HG03064 (cell line): ENCODE data around the gene MGAT5.

Experiments
- ATAC-seq: cut with Tn5 transposase; IDR thresholded peaks from one replicate; pipeline ENCODE4 v1.9.1; 2021; ENCODE audit warnings: low read depth; ENCODE audit not compliant: unreplicated experiment

Gene MGAT5

GRCh38 chr2:134389381-134389780 is 135.5 kb downstream of the MGAT5 start:
- ATAC-seq: no peak

- ATAC-seq: peak; percentile 85
These were observed 137.9 kb downstream of the MGAT5 start for GRCh38 chr2:134391751-134392160.

- ATAC-seq: no peak
These were observed 138.7 kb downstream of the MGAT5 start for GRCh38 chr2:134392442-134393074.

GRCh38 chr2:134393075-134393461 is 139.2 kb downstream of the MGAT5 start:
- ATAC-seq: no peak

DNA sequence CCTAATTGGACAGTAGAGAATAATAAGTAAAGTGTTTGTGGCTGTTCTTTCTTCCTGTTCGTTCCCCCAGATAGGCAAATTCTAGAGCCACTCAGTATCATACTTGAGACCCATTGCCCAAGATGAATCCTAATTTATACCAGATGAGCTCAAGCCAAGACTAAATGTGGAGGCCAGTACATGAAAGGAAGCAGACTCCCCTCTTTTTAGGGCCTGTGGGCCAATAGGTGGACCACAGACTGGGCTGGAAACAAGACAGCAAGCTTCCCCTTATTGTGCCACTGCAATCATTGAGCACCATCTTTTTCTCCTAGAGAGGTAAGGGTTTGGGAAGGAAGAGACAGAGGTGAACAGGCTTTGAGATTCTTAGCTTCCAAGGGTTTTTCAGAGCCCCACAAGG is 141.9 kb downstream of the MGAT5 start:
- ATAC-seq: no peak

- ATAC-seq: no peak
These were observed 142.6 kb downstream of the MGAT5 start for GRCh38 chr2:134396493-134396892.

GRCh38 chr2:134397146-134397896 is 143.4 kb downstream of the MGAT5 start:
- no peak for ATAC-seq

- no peak for ATAC-seq
These were observed 144.4 kb downstream of the MGAT5 start for GRCh38 chr2:134398300-134398699.

- no peak for ATAC-seq
These were observed 145.2 kb downstream of the MGAT5 start for GRCh38 chr2:134399096-134399495.

DNA sequence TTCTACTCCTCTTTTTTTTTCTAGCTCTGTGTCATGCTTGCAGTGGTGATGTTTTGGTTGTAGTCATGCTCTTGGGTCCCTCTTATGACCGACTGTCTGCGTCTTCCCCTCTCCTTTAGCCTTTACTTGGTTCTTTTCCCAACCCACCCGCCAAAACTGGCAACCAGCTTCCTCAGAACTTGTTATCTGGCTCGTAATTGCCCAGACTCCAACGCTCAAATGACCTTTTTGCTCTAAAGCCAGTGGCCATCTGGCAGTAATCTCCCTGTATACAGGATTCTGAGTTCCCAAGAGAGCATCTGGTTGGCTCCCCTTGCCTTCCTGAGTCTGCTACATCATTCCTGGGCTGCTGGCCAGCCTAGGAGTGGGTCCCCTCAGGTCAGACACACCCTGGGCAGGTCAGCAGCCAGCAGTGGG is 147.2 kb downstream of the MGAT5 start:
- no peak for ATAC-seq

- ATAC-seq: no peak
These were observed 147.9 kb downstream of the MGAT5 start for GRCh38 chr2:134401789-134402188.

DNA sequence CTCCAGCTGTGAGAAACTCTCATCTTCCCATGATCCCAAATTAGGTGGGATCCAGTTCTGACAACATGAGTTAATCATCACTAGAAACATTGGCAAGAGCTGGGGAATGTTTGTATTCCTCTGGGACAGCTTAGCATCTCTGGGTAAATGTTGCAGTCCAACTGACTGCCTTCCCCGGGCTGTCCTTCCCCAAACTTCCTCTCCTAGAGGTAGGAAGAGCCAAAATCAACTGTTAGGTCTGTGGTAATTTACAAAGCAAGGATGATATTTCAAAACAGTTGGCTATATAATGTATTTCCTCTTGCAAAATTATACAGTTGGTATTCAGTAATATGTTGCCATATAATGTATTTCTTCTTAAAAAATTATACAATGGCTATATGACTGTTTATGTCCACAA is 148.5 kb downstream of the MGAT5 start:
- ATAC-seq: no peak

DNA sequence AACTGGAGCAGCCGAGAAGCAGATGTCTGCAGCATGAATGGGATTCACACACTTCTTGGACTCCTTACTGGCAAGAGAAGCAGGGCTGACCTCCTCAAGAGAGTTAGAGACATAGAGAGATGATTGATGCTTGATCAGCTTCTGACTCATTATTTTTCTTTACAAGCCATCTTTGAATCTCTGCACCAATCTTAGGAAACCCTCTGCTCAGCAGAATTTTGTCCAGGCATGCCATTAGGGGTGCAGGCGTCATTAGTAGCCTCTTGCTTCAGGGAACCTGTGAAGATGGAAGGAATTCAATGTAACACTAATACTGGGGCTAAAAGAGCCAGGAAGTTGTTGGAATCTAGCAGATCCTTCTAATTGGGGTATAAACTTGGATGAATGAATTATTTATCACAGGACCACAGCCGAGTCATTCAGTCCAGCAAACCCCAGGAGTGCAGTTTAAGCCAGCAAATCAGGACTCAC is 151.8 kb downstream of the MGAT5 start:
- no peak for ATAC-seq

- ATAC-seq: no peak
These were observed 152.4 kb downstream of the MGAT5 start for GRCh38 chr2:134406311-134406710.

DNA sequence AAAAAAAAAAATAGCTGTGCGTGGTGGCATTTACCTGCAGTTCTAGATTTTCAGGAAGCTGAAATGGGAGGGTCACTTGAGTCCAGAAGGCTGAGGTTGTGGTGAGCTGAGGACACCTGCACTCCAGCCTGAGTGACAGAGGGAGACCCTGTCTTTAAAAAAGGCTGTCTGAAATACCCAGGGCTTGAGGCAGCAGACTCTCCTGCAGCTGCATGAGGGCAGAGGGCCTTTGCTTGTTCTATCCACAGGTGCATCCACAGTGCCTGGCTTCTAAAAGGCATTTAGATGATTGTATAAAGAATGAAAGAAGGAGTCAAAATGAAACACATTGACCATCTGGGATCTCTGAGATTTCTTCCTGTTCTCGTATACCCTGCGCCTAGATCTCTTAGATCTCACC is 152.9 kb downstream of the MGAT5 start:
- no peak for ATAC-seq

DNA sequence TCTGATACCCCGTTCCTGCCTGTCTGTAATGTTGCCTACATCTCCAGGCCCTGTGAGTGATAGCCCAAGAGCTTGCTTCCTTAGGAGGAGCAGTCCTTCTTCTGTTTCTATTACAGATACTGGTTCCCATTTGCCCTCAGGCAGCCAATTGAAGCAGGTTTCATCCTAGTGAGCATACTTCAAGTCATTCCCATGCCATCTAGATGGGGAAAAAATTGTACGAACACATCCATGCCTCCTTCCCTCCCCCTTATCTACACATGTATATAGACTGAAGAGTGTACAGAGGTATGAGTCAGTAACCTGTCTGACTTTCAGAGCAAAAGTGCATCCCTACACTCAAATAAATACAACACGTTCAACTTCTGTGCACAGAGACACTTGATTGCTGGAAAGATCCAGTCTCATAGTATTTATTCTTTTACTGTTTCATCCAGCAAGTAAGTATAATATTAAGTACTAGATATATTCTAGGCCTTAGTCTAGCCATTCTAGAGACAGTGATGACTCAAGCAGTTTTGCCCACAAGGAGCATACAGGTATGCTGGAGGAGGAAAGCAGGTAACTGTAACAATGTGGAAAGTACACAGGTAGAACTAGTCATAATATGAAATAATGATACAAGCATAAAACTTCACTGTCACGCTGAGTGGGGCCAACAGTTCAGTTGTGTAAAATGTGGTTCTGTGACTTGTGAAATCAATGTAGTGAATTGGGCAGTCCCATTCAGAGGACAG is 153.4 kb downstream of the MGAT5 start:
- ATAC-seq: no peak

GRCh38 chr2:134408386-134408785 is 154.5 kb downstream of the MGAT5 start:
- ATAC-seq: no peak

DNA sequence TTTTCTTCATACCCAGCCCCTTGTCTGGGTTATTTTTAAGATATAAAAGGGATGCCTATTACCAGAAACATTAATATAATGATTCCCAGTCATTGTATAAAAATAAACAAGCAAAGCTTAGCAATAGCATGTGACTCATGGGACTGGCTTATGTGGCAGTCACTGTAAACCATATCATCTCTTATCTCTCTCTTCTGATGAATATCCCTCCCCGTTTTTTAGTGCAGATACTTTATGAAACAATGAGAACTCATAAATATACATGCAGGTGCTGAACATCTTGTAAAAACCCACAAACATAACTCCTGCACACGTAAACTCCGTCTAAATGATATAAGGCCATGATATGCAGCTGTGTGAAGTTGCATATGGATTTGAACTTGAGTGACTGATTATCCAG is 154.9 kb downstream of the MGAT5 start:
- no peak for ATAC-seq

- ATAC-seq: no peak
These were observed 156.1 kb downstream of the MGAT5 start for GRCh38 chr2:134410006-134410405.

GRCh38 chr2:134410831-134411231 is 157.0 kb downstream of the MGAT5 start:
- ATAC-seq: no peak

DNA sequence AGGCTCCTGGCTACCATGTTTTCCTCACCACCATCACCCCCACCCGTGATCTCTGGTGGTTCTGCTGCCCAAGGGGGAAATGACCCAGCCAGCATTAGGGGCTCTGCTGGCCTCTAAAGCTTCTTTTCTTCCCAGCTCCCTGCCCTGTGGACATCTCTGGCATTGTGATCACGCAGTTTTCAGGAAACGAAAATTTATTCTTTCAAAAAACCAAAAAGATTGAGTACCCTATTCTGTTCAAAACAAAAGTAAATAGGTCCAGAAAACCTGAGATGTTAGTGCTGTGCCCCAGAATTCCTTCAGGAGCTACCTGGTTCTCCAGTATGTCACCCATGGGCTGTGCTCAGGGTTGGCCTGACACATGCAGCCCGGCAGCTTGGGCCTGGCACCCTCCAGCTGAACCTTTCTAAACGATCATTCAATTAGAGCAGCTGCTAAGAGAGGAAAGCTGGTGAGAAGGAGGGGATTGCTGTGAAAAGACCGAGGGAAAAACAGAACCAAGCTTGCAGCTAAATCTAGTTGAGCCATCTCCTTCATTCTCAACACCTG is 157.5 kb downstream of the MGAT5 start:
- no peak for ATAC-seq
